Type B pancreatic cell (in vitro differentiated cells): ENCODE data around the gene EIF4G3. TPM values are rescaled to one million over a fixed set of nuclear protein-coding genes. Genes with fewer than 3 reads are reported as not detected.
"Not testable (repeated sequence)": the region's sequence is repeated elsewhere in the genome, so short reads cannot be mapped to it uniquely, and the experiment has no call there.

Source experiments
- DNase-seq: peaks from one replicate; pipeline ENCODE4 v3.0.0; 2021; ENCODE audit warnings: mixed read lengths; ENCODE audit not compliant: unreplicated experiment; ENCODE audit errors: extremely low spot score
- H3K27ac Mint-ChIP-seq: 2 replicates; pipeline ENCODE4 v1.8.0; 2021; ENCODE audit warnings: mild to moderate bottlenecking, mixed read lengths
- H3K27me3 Mint-ChIP-seq: 2 replicates; pipeline ENCODE4 v1.8.0; 2021; ENCODE audit warnings: mixed read lengths
- H3K36me3 Mint-ChIP-seq: 2 replicates; pipeline ENCODE4 v1.8.0; 2021; ENCODE audit warnings: mixed read lengths
- H3K4me1 Mint-ChIP-seq: one replicate; pipeline ENCODE4 v1.8.0; 2021; ENCODE audit warnings: mixed read lengths; ENCODE audit not compliant: unreplicated experiment
- H3K4me3 Mint-ChIP-seq: 2 replicates; pipeline ENCODE4 v1.8.0; 2021; ENCODE audit warnings: mild to moderate bottlenecking, mixed read lengths
- H3K9me3 Mint-ChIP-seq: 2 replicates; pipeline ENCODE4 v1.8.0; 2021; ENCODE audit warnings: mixed read lengths
- total RNA-seq: library from RNA; stranded (reverse); gene quantifications from 2 replicates; pipeline ENCODE4 v1.2.1, GENCODE V29; 2021; ENCODE audit warnings: low replicate concordance
- TF ChIP-seq, protein P1 (sequence below): fragments of 200-600 bp; sonication (generic); conservative IDR thresholded peaks from 2 replicates; pipeline ENCODE4 v1.5.0; 2021; ENCODE audit warnings: antibody characterized with exemption, mild to moderate bottlenecking

EIF4G3 gene
- total RNA-seq, 1 donor from 2014 or later, result 71.5 TPM

DNA sequence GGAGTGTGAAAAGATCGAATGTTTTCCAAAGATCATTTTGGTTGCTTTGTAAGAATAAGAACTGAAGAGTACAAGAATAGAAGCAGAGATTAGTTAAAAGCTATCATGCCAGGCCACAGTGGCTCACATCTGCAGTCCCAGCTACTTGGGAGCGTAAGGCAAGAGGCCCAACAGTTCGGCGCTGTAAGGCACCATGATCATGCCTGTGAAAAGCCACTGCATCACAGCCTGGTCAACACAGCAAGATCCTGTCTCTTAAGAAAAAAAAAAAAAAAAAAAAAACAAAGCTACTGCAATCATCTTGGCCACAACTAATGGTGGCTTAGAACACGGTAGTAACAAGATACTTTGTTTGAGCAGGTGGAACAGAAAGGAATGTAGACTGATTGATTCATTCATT, 116.2 kb downstream of the EIF4G3 start:
- no peaks in the 10 kb centered on the region for H3K27me3 Mint-ChIP-seq
- H3K4me1 Mint-ChIP-seq, result no peaks in the 10 kb centered on the region
- no peak for DNase-seq
- no peak overlapping the region for H3K4me3 Mint-ChIP-seq
- H3K36me3 Mint-ChIP-seq, result peaks cover 1% of the 10 kb centered on the region
- TF ChIP-seq, protein P1, sequence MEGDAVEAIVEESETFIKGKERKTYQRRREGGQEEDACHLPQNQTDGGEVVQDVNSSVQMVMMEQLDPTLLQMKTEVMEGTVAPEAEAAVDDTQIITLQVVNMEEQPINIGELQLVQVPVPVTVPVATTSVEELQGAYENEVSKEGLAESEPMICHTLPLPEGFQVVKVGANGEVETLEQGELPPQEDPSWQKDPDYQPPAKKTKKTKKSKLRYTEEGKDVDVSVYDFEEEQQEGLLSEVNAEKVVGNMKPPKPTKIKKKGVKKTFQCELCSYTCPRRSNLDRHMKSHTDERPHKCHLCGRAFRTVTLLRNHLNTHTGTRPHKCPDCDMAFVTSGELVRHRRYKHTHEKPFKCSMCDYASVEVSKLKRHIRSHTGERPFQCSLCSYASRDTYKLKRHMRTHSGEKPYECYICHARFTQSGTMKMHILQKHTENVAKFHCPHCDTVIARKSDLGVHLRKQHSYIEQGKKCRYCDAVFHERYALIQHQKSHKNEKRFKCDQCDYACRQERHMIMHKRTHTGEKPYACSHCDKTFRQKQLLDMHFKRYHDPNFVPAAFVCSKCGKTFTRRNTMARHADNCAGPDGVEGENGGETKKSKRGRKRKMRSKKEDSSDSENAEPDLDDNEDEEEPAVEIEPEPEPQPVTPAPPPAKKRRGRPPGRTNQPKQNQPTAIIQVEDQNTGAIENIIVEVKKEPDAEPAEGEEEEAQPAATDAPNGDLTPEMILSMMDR, result no peak
- no peaks in the 10 kb centered on the region for H3K9me3 Mint-ChIP-seq
- H3K27ac Mint-ChIP-seq, result no peak overlapping the region

DNA sequence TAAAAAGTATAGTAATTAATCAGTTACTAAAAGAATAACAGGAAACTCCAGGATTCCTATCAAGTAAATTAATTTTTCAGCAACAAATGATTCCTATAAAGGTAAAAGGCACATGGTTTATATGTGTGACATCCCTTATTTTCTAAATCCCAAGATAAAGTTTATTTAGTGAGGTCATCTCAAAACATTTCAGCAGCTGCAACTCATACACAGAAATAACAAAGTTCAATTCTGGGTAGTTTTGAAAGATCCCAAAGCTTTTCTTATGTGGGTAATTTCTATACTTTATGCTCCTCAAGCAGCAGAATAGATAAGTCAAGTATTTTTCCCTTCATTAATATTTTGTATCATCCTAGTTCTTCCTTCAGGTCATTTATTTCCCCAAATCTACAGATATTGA, 117.7 kb downstream of the EIF4G3 start:
- H3K9me3 Mint-ChIP-seq, result no peaks in the 10 kb centered on the region
- H3K4me1 Mint-ChIP-seq, result no peaks in the 10 kb centered on the region
- H3K4me3 Mint-ChIP-seq, result no peak overlapping the region
- DNase-seq, result no peak
- peaks cover 9% of the 10 kb centered on the region for H3K36me3 Mint-ChIP-seq
- no peaks in the 10 kb centered on the region for H3K27me3 Mint-ChIP-seq
- no peak overlapping the region for H3K27ac Mint-ChIP-seq
- TF ChIP-seq, protein P1, result no peak

DNA sequence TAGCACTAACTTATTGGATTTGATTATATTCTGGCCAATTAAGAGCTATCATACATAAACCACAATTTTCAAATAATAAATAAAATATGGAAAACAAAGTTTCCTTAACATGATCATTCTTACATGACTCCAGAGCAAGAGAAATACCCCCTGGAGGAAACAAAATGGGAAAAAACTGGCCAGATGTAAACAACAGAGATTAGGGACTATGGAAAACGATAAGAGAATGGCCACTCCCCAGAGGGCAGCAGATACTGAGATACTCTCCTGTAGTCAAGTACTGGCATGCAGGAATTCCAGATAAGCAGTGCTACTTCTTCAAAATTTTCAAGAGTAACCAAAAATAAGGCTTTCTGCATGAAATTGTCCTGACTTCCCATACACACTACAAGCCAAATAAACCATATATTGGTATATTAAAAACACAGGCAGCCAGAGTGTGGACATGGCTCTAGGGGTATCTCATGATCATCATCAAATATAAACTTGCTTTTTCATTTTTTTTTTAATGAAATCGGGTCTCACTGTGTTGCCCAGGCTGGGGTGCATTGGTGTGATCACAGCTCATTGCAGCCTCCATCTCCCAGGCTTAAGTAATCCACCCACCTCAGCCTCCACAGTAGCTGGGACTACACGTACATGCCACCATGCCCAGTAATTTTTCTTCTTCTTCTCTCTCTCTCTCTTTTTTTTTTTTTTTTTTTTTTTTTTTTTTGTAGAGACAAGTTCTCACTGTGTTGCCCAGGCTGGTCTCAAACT, 118.5 kb downstream of the EIF4G3 start:
- Mint-ChIP-seq H3K27me3 (no peaks in the 10 kb centered on the region), H3K27ac (no peak overlapping the region), H3K9me3 (no peaks in the 10 kb centered on the region), H3K4me1 (no peaks in the 10 kb centered on the region), H3K36me3 (peaks cover 9% of the 10 kb centered on the region), H3K4me3 (no peak overlapping the region)
- DNase-seq, result no peak
- TF ChIP-seq, protein P1, result no peak

DNA sequence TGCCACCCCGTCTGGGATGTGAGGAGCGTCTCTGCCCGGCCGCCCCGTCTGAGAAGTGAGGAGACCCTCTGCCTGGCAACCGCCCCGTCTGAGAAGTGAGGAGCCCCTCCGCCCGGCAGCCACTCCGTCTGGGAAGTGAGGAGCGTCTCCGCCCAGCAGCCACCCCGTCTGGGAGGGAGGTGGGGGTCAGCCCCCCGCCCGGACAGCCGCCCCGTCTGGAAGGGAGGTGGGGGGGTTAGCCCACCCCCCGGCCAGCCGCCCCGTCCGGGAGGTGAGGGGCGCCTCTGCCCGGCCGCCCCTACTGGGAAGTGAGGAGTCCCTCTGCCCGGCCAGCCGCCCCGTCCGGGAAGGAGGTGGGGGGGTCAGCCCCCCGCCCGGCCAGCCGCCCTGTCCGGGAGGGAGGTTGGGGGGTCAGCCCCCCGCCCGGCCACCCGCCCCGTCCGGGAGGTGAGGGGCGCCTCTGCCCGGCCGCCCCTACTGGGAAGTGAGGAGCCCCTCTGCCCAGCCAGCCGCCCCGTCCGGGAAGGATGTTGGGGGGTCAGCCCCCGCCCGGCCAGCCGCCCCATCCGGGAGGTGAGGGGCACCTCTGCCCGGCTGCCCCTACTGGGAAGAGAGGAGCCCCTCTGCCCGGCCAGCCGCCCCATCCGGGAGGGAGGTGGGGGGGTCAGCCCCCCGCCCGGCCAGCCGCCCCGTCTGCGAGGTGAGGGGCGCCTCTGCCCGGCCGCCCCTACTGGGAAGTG, 123.3 kb downstream of the EIF4G3 start:
- H3K4me3 Mint-ChIP-seq, DNase-seq, H3K27ac Mint-ChIP-seq, H3K4me1 Mint-ChIP-seq, H3K9me3 Mint-ChIP-seq, H3K27me3 Mint-ChIP-seq: not testable (repeated sequence)
- H3K36me3 Mint-ChIP-seq, result peaks cover 27% of the 10 kb centered on the region

DNA sequence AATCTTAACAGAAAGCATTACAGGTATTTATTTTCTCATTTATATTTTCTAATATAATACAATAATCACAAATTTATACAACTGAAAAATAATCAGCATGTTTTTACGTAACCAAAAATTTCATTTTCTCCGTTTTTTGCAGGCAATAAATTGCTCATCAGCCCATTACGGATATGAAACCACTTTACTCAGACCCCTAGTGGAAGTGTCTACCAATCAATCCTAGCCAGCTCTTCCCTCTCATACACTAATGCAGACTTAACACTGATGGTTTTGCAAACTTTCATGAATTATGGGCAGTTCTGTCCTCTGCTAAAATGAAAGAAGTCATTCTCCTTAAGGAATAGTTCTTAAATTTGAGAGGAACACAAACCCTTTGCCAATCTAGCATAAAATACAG, 124.7 kb downstream of the EIF4G3 start:
- TF ChIP-seq, protein P1, result no peak
- Mint-ChIP-seq H3K9me3 (no peaks in the 10 kb centered on the region), H3K27me3 (no peaks in the 10 kb centered on the region), H3K4me1 (no peaks in the 10 kb centered on the region), H3K36me3 (peaks cover 29% of the 10 kb centered on the region), H3K27ac (no peak overlapping the region), H3K4me3 (no peak overlapping the region)
- no peak for DNase-seq

DNA sequence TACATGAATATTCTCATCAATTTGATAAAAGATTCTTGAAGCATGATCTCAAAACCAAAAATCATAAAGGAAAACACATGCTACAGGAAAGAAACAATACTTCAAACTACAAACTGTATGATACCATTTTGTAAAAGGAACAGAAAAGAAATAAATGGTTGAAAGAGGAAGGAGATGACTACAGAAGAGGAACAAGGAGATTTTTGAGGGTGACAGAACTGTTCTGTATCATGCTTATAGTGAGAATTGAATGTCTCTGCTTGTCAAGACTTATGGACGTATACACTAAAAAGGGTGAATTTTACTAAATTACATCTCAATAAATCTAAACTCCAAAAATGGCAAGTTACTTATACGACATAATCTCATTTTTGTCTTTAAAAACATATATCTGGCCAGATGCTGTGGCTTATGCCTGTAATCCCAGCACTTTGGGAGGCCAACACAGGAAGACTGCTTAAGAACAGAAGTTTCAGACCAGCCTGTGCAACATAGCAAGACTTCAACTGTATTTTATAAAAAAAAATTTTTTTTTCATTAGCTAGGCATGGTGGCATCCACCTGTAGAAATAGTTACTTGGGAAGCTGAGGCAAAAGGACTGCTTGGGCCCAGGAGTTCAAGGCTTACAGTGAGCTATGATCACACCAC, 125.4 kb downstream of the EIF4G3 start:
- no peak overlapping the region for H3K27ac Mint-ChIP-seq
- no peaks in the 10 kb centered on the region for H3K4me1 Mint-ChIP-seq
- no peak for DNase-seq
- H3K4me3 Mint-ChIP-seq, result no peak overlapping the region
- H3K9me3 Mint-ChIP-seq, result no peaks in the 10 kb centered on the region
- no peaks in the 10 kb centered on the region for H3K27me3 Mint-ChIP-seq
- peaks cover 29% of the 10 kb centered on the region for H3K36me3 Mint-ChIP-seq
- TF ChIP-seq, protein P1, result no peak
